Glomerular visceral epithelial cell (primary cell): ENCODE measurements around the gene SFT2D1.

Experiments
- DNase-seq: peaks from one replicate; pipeline ENCODE4 v3.0.0-alpha.2; 2016; ENCODE audit errors: extremely low spot score

The SFT2D1 gene

GRCh38 chr6:166333172-166333995 is 9.0 kb downstream of the SFT2D1 start:
- DNase-seq = no peak

DNA sequence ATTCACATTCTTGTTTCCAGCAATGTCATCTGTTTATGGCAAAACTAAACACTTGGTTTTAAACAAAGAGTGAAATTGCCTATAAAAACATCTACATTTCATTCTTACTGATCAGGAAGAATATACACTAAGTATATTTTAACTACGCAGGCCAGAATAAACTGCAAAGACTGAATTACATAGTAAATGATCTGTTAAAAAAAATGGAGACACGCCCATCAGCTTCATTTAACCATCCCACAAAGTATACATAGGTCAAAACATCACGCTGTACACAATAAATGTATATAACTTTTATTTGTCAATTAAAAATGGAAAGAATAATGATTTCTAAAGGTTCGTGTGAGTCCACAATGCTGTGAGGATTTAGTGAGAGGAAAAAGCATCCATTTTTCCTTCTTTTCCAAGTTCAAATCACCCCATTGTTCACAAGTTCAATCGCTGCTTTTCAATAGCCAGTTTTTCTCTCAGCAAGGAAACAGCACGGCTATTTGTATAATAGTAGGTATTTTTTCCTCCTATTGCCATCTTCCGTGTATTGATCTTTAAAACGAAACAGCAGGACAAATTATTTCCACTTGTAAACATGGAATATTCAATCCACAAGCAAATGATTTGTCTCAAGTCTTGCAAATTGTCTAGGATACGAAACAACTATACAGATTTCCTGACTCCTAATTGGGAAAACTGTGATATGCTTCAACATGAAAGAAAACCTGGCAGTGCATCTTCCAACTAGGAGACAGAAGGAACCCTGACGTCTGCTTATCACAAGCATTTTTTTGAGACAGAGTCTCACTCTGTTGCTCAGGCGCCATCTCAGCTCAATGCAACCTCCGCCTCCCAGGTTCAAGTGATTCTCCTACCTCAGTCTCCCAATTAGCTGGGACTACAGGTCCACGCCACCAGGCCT is 10.6 kb downstream of the SFT2D1 start:
- no peak for DNase-seq

DNA sequence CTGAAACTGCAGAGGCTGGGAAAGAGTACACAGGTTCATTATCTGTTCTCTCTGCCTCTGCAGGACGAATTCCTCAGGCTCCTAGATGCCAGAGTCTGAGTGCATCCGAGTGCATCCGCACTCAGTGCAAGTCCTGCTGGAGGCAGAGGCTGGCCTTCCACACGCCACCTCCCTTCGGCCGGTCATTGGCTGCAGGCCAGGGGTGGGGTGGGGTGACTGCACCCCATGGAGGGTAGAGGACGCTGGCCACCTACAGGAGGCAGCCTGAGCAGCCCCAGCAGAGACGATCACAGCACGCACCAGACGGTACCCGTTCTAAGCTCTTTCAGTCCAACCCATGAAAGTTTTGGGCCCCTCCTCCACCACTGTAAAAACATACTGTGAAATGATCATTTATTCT is 11.7 kb downstream of the SFT2D1 start:
- DNase-seq = peak; percentile 91

GRCh38 chr6:166325383-166326042 is 16.8 kb downstream of the SFT2D1 start:
- no peak for DNase-seq

- DNase-seq = no peak
These were observed 18.9 kb downstream of the SFT2D1 start for GRCh38 chr6:166323395-166323794.

GRCh38 chr6:166318649-166319600 is 23.4 kb downstream of the SFT2D1 start:
- DNase-seq = peak; percentile 35

- peak; percentile 95 for DNase-seq
These were observed 24.1 kb downstream of the SFT2D1 start for GRCh38 chr6:166318227-166318626.

DNA sequence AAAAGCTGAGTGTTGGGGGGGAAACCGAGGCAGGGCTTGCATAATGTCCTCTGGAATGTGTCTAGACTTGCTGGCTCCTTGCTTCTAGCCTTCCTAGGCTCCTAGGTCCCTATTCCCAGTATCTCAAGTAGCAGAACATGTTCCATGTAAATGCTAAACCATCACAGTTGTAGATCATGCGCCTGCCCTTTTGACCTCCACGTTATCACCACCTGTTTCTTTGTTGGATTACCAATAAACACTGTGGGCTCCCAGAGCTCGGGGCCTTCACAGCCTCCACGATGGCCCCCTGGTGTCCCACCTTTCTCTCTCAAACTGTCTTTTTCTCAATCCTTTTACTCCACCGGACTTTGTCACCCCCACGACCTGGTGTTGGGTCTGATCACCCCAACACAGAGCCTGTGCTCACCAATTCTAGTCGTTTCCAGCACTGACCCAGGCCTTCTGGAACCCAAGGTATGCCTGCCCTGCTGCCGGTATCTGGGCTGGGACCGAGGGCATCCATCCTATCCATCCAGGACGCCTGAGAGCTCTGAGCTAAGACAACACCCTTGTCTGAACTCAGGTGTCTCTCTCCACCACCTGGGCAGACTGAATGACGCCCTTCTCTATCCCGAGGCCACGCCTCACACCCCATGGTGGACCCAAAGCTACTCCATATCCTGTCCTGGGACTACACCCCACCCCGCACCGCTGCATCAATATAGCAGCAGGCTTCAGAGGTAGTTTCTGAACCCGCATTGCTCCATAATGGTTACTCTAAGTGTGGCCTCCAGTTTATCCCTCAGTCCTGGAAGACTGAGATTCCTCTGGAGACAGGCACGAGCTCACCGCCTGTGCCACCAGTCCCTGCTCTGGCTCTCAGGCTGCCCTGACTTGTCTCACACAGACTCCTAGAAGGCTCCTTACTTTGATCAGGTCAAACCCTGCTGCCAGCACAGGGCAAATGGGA is 24.8 kb downstream of the SFT2D1 start:
- DNase-seq = no peak

DNA sequence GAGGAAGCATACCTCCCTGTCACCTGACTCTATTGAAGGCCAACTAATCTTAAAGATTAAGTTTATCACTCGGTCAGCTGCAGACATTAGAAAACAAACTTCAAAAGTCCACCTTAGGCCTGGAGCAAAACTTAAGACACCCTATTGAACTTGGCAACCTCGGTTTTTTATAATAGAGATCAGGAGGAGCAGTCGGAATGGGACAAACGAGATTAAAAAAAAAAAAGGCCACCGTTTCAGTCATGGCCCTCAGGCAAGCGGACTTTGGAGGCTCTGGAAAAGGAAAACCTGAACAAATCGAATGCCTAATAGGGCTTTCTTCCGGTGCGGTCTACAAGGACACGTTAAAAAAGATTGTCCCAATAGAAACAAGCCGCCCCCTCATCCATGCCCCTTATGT is 26.9 kb downstream of the SFT2D1 start:
- no peak for DNase-seq

DNA sequence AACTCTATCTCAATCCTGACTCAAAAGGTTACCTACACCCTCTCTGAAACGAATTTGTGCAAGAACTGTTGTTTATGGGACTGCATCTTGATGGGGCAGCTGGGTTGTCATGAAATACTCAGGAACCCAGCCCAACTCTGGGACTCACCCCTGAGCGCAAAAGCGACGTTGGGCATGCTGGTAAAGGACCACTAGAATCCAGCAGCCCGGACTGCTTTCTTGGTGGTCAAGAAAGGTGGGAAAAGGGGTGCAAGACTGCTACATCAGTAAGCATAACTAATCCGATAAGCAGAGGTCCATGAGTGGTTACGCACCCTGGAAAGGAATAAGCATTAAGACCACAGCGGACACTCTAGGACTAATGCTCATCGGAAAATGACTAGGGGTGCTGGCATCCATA is 27.9 kb downstream of the SFT2D1 start:
- DNase-seq = no peak

- DNase-seq = peak; percentile 53
These were observed 28.9 kb downstream of the SFT2D1 start for GRCh38 chr6:166313255-166314070.

GRCh38 chr6:166312832-166313231 is 29.5 kb downstream of the SFT2D1 start:
- no peak for DNase-seq

- DNase-seq = no peak
These were observed 31.7 kb downstream of the SFT2D1 start for GRCh38 chr6:166310634-166311033.

DNA sequence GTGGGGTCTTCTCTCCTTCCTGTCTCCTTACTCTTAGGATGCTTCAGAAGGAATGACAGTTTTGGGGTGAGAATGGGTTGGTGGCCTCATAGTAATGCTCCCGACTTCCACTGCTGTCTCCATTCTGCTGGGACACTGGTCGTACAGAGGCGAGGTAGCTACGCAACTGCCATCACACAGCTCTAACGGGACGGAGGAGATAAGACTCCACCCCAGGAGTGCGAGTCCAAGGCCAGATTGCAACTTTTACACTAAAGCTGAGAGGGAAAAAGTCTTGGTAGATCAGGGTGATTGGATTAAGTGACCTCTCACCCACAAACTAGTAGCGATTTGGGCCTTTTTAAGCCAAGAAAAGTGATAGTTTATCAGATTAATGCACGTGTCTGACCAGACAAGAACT is 32.4 kb downstream of the SFT2D1 start:
- no peak for DNase-seq

DNA sequence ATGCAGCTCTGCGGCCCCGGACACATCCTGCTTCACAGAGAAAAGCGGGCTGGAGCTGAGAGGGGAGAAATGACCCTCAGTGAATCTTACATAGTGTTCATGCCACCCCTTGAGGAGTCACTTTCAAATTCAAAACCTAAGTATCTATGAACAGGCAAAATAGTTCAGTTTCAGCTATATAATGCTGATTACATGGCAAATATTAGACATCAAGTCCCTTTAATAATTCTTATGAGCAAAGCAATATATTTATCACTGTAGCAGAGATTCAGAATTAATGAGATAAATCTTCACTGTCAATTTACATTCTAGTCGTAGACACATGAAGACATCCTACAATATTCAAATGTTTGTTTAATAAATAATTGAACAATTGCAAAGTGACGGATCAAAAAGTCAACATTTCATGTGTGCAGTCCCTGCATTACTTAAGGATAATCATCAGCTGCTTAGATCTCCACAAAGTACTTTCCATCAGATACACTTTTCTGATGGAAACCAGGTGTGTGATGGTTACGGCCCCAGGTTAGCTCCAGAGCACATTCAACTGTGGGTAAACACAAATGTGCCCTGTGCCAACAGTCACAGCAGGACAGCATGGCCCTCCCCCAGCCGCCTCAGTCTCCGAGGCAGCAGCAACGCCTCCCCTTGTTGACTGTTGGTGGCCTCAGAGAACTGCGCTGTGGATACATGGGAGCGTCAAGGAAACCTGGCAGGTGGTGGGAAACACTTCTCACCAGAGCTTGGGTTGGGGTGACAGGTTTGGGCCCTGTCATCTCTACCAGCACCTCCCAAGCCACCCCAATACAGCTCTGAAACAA is 33.4 kb downstream of the SFT2D1 start:
- DNase-seq = no peak

GRCh38 chr6:166308033-166308768 is 34.1 kb downstream of the SFT2D1 start, which contains the start of gene PRR18:
TSS of gene PRR18 (minus strand) at chr6:166308392. CDS start at chr6:166308142, 250 bp downstream.
- DNase-seq = no peak
